Trophoblast cell (in vitro differentiated cells and primary cell): ENCODE data around the gene GPRASP2.

Experiments
- DNase-seq, 2 donors: peaks; one replicate each; pipeline ENCODE4 v3.0.0-alpha.2; 2016
- H2AFZ ChIP-seq: 2 replicates; pipeline ENCODE4 v1.6.1; 2013; ENCODE audit warnings: low read length, moderate library complexity, mild to moderate bottlenecking; ENCODE audit not compliant: insufficient read depth, poor library complexity
- H2AK5ac ChIP-seq: 2 replicates; pipeline ENCODE4 v1.6.1; 2013; ENCODE audit warnings: mild to moderate bottlenecking, low read length
- H2BK120ac ChIP-seq: 2 replicates; pipeline ENCODE4 v1.6.1; 2013; ENCODE audit warnings: low read length, mild to moderate bottlenecking, moderate library complexity; ENCODE audit not compliant: insufficient read depth, poor library complexity
- H2BK12ac ChIP-seq: 2 replicates; pipeline ENCODE4 v1.6.1; 2013; ENCODE audit warnings: mild to moderate bottlenecking, low read length, moderate library complexity
- H2BK5ac ChIP-seq: 2 replicates; pipeline ENCODE4 v1.6.1; 2013; ENCODE audit warnings: low read length, low read depth, moderate library complexity, mild to moderate bottlenecking; ENCODE audit not compliant: poor library complexity
- H3K14ac ChIP-seq: 2 replicates; pipeline ENCODE4 v1.6.1; 2013; ENCODE audit warnings: mild to moderate bottlenecking, low read length
- H3K18ac ChIP-seq: 2 replicates; pipeline ENCODE4 v1.6.1; 2013; ENCODE audit warnings: mild to moderate bottlenecking, low read length
- H3K23ac ChIP-seq: 2 replicates; pipeline ENCODE4 v1.6.1; 2013; ENCODE audit warnings: low read length
- H3K27ac ChIP-seq: 2 replicates; pipeline ENCODE4 v1.5.1; 2013; ENCODE audit warnings: low read depth, mild to moderate bottlenecking, inconsistent platforms, low read length, moderate library complexity
- H3K27me3 ChIP-seq: 2 replicates; pipeline ENCODE4 v1.6.1; 2013; ENCODE audit warnings: inconsistent platforms, mild to moderate bottlenecking, low read length, moderate library complexity; ENCODE audit not compliant: insufficient read depth
- H3K36me3 ChIP-seq, 2 experiments: 1 replicate in 1 of 2; 2 replicates in 1 of 2; pipeline ENCODE4 v1.6.1; 2013; ENCODE audit warnings: low read length in 2 of 2, mild to moderate bottlenecking in 2 of 2, moderate library complexity in 1 of 2; ENCODE audit not compliant: insufficient read depth in 2 of 2, control insufficient read depth in 1 of 2
- H3K4ac ChIP-seq: 2 replicates; pipeline ENCODE4 v1.6.1; 2013; ENCODE audit warnings: low read depth, mild to moderate bottlenecking, low read length, moderate library complexity
- H3K4me1 ChIP-seq, 2 experiments: 1 replicate in 1 of 2; 2 replicates in 1 of 2; pipeline ENCODE4 v1.6.1; 2013; ENCODE audit warnings: low read length in 2 of 2, mild to moderate bottlenecking in 2 of 2, moderate library complexity in 1 of 2; ENCODE audit not compliant: insufficient read depth in 2 of 2, control insufficient read depth in 1 of 2
- H3K4me2 ChIP-seq: 2 replicates; pipeline ENCODE4 v1.6.1; 2013; ENCODE audit warnings: inconsistent platforms, mild to moderate bottlenecking, low read length, moderate library complexity
- H3K4me3 ChIP-seq: 2 replicates; pipeline ENCODE4 v1.5.1; 2013; ENCODE audit warnings: mild to moderate bottlenecking, low read depth, low read length, inconsistent platforms
- H3K79me1 ChIP-seq: one replicate; pipeline ENCODE4 v1.6.1; 2013; ENCODE audit warnings: low read length
- H3K79me2 ChIP-seq: 2 replicates; pipeline ENCODE4 v1.6.1; 2013; ENCODE audit warnings: low read length, mild to moderate bottlenecking; ENCODE audit not compliant: control insufficient read depth, insufficient read depth, poor library complexity
- H3K9ac ChIP-seq: 2 replicates; pipeline ENCODE4 v1.6.1; 2013; ENCODE audit warnings: mild to moderate bottlenecking, low read length
- H3K9me3 ChIP-seq: 2 replicates; pipeline ENCODE4 v1.6.1; 2013; ENCODE audit warnings: low read depth, mild to moderate bottlenecking, control low read depth, inconsistent platforms, low read length; ENCODE audit not compliant: insufficient read depth
- H4K12ac ChIP-seq: 2 replicates; pipeline ENCODE4 v1.6.1; 2013; ENCODE audit warnings: low read depth, mild to moderate bottlenecking, low read length, moderate library complexity
- H4K8ac ChIP-seq: 2 replicates; pipeline ENCODE4 v1.6.1; 2013; ENCODE audit warnings: low read depth, mild to moderate bottlenecking, low read length, moderate library complexity
- H4K91ac ChIP-seq: one replicate; pipeline ENCODE4 v1.6.1; 2013; ENCODE audit warnings: low read depth, mild to moderate bottlenecking, low read length, moderate library complexity
- WGBS: extraction: QIAGEN DNeasy Blood & Tissue Kit; methylation state at CpG from one replicate; pipeline ENCODE4 v1.1.7; 2013; ENCODE audit warnings: missing lambda C conversion rate; ENCODE audit not compliant: insufficient read length, insufficient coverage; ENCODE audit errors: extremely low coverage; 5-methylcytosine and 5-hydroxymethylcytosine counted together

Gene GPRASP2

GRCh38 chrX:102696306-102696705, 15.9 kb upstream of the GPRASP2 start:
- no peak overlapping the region for H2BK12ac ChIP-seq
- DNase-seq, result no peak
- no peak overlapping the region for H2BK5ac ChIP-seq
- no peak overlapping the region for H3K18ac ChIP-seq
- no peak overlapping the region for H3K23ac ChIP-seq
- no peak overlapping the region for H3K9ac ChIP-seq
- H2BK120ac ChIP-seq, result no peak overlapping the region
- H3K9me3 ChIP-seq, result no peaks in the 10 kb centered on the region
- H3K79me2 ChIP-seq, result no peaks in the 10 kb centered on the region
- H3K4me3 ChIP-seq, result no peak overlapping the region
- no peaks in the 10 kb centered on the region for H3K79me1 ChIP-seq
- no peaks in the 10 kb centered on the region for H3K4me1 ChIP-seq
- no peak overlapping the region for H3K4me2 ChIP-seq
- no peak overlapping the region for H3K4ac ChIP-seq
- H4K12ac ChIP-seq, result no peak overlapping the region
- no peak overlapping the region for H4K8ac ChIP-seq
- no peak overlapping the region for H3K27ac ChIP-seq
- H2AFZ ChIP-seq, result no peak overlapping the region
- H3K36me3 ChIP-seq, result no peaks in the 10 kb centered on the region
- H3K14ac ChIP-seq, result no peak overlapping the region
- no peaks in the 10 kb centered on the region for H3K27me3 ChIP-seq
- H4K91ac ChIP-seq, result no peak overlapping the region
- H2AK5ac ChIP-seq, result no peak overlapping the region

- Histone ChIP-seq H3K14ac (no peak overlapping the region), H3K36me3 (no peaks in the 10 kb centered on the region), H2BK120ac (no peak overlapping the region), H3K4me2 (no peak overlapping the region), H3K23ac (no peak overlapping the region), H3K79me2 (no peaks in the 10 kb centered on the region), H2BK5ac (no peak overlapping the region), H4K12ac (no peak overlapping the region), H3K18ac (no peak overlapping the region), H3K27me3 (no peaks in the 10 kb centered on the region), H2BK12ac (no peak overlapping the region), H3K4me1 (no peaks in the 10 kb centered on the region), H3K9ac (no peak overlapping the region), H3K4ac (no peak overlapping the region), H3K79me1 (no peaks in the 10 kb centered on the region), H3K27ac (no peak overlapping the region), H2AFZ (no peak overlapping the region), H3K4me3 (no peak overlapping the region), H3K9me3 (no peaks in the 10 kb centered on the region), H4K8ac (no peak overlapping the region), H2AK5ac (no peak overlapping the region), H4K91ac (no peak overlapping the region)
- DNase-seq, result no peak
These were observed 14.8 kb upstream of the GPRASP2 start for GRCh38 chrX:102697494-102697893.

GRCh38 chrX:102708900-102709299, 3.3 kb upstream of the GPRASP2 start:
- no peak overlapping the region for H2AK5ac ChIP-seq
- H3K4ac ChIP-seq, result no peak overlapping the region
- H3K9me3 ChIP-seq, result no peaks in the 10 kb centered on the region
- no peak overlapping the region for H2BK5ac ChIP-seq
- no peaks in the 10 kb centered on the region for H3K79me1 ChIP-seq
- no peak overlapping the region for H3K4me3 ChIP-seq
- H4K12ac ChIP-seq, result no peak overlapping the region
- no peak overlapping the region for H3K18ac ChIP-seq
- no peak overlapping the region for H3K23ac ChIP-seq
- H2BK120ac ChIP-seq, result no peak overlapping the region
- peaks cover 3% of the 10 kb centered on the region for H3K27me3 ChIP-seq
- no CpG with 5 or more reads among the region's 2 CpGs for WGBS
- H3K9ac ChIP-seq, result no peak overlapping the region
- H4K8ac ChIP-seq, result no peak overlapping the region
- no peak overlapping the region for H3K14ac ChIP-seq
- H2AFZ ChIP-seq, result no peak overlapping the region
- H3K36me3 ChIP-seq, result no peaks in the 10 kb centered on the region
- DNase-seq, result no peak
- no peak overlapping the region for H3K27ac ChIP-seq
- H3K4me1 ChIP-seq, result peaks cover 0 to 3% of the 10 kb centered on the region in 2 experiments
- H4K91ac ChIP-seq, result no peak overlapping the region
- no peak overlapping the region for H3K4me2 ChIP-seq
- no peak overlapping the region for H2BK12ac ChIP-seq
- no peaks in the 10 kb centered on the region for H3K79me2 ChIP-seq

GRCh38 chrX:102711872-102712215, 404 bp upstream of the GPRASP2 start:
- Histone ChIP-seq H2BK12ac (no peak overlapping the region), H4K8ac (no peak overlapping the region), H3K9ac (no peak overlapping the region), H3K14ac (no peak overlapping the region), H4K12ac (peak overlapping the region; percentile 47), H2BK5ac (no peak overlapping the region), H3K9me3 (no peaks in the 10 kb centered on the region), H3K79me2 (no peaks in the 10 kb centered on the region), H3K27me3 (peaks cover 3% of the 10 kb centered on the region), H4K91ac (no peak overlapping the region), H3K27ac (no peak overlapping the region), H2AK5ac (no peak overlapping the region), H2BK120ac (no peak overlapping the region), H3K36me3 (no peaks in the 10 kb centered on the region), H2AFZ (no peak overlapping the region), H3K79me1 (no peaks in the 10 kb centered on the region), H3K23ac (no peak overlapping the region), H3K18ac (no peak overlapping the region), H3K4me2 (peak overlapping the region; percentile 99), H3K4me1 (peaks cover 0 to 3% of the 10 kb centered on the region in 2 experiments), H3K4me3 (peak overlapping the region; percentile 77), H3K4ac (no peak overlapping the region)
- WGBS, result no CpG with 5 or more reads among the region's 19 CpGs
- no peak for DNase-seq
